Smooth muscle cell (in vitro differentiated cells): ENCODE results near the gene MYOZ3. TPM values are rescaled to one million over a fixed set of nuclear protein-coding genes. Genes with fewer than 3 reads are reported as not detected.

Source experiments
- DNase-seq: peaks from one replicate; lab custom pipeline; 2025; ENCODE audit not compliant: unreplicated experiment; lab: John Stamatoyannopoulos, UW
- H2AFZ ChIP-seq: fragments of 200-600 bp; sonication (generic); 2 replicates; pipeline ENCODE4 v1.6.0; 2016; ENCODE audit warnings: antibody characterized with exemption, low read depth, mild to moderate bottlenecking
- H3F3A ChIP-seq: fragments of 200-600 bp; sonication (generic); 2 replicates; pipeline ENCODE4 v1.6.0; 2017; ENCODE audit warnings: antibody characterized with exemption, low read depth
- H3K27ac ChIP-seq: fragments of 200-600 bp; sonication (generic); 2 replicates; pipeline ENCODE4 v1.5.1; 2016; ENCODE audit warnings: low read depth, mild to moderate bottlenecking
- H3K27me3 ChIP-seq: fragments of 200-600 bp; sonication (generic); 2 replicates; pipeline ENCODE4 v1.6.1; 2016; ENCODE audit warnings: low read depth, mild to moderate bottlenecking
- H3K36me3 ChIP-seq: fragments of 200-600 bp; sonication (generic); 2 replicates; pipeline ENCODE4 v1.5.1; 2016; ENCODE audit warnings: low read depth
- H3K4me1 ChIP-seq: fragments of 200-600 bp; sonication (generic); 2 replicates; pipeline ENCODE4 v1.5.1; 2016; ENCODE audit warnings: low read depth
- H3K4me2 ChIP-seq: fragments of 200-600 bp; sonication (generic); 2 replicates; pipeline ENCODE4 v1.6.0; 2016; ENCODE audit warnings: mild to moderate bottlenecking
- H3K4me3 ChIP-seq: fragments of 200-600 bp; sonication (generic); 2 replicates; pipeline ENCODE4 v1.5.1; 2016; ENCODE audit warnings: mild to moderate bottlenecking
- H3K79me2 ChIP-seq: fragments of 200-600 bp; sonication (generic); 2 replicates; pipeline ENCODE4 v1.6.0; 2016; ENCODE audit warnings: low read depth, mild to moderate bottlenecking
- H3K9ac ChIP-seq: fragments of 200-600 bp; sonication (generic); 2 replicates; pipeline ENCODE4 v1.6.0; 2016; ENCODE audit warnings: low read depth
- H3K9me3 ChIP-seq: fragments of 200-600 bp; sonication (generic); replicated peaks from 2 replicates; pipeline ENCODE4 v1.5.1; 2016; ENCODE audit warnings: low read depth
- H4K20me1 ChIP-seq: fragments of 200-600 bp; sonication (generic); 2 replicates; pipeline ENCODE4 v1.6.0; 2016; ENCODE audit warnings: low read depth
- CTCF ChIP-seq: fragments of 200-600 bp; sonication (generic); IDR thresholded peaks from 2 replicates; pipeline ENCODE4 v1.5.1; 2017; ENCODE audit warnings: borderline replicate concordance, mild to moderate bottlenecking, antibody characterized with exemption; ENCODE audit not compliant: insufficient read depth, poor library complexity, severe bottlenecking
- WGBS: methylation state at CpG from one replicate; pipeline ENCODE4 v1.1.7; 2016; ENCODE audit warnings: low lambda C conversion rate; 5-methylcytosine and 5-hydroxymethylcytosine counted together
- polyA plus RNA-seq: library from polyadenylated mRNA; unstranded; fragments of >200 nt; fragmentation: Nextera tagmentation; extraction: Ambion mirVana; gene quantifications from 2 replicates; pipeline ENCODE4 v1.2.1, GENCODE V29; 2016
- total RNA-seq: library from RNA; depleted of rRNA; stranded (reverse); fragments of >200 nt; gene quantifications from 2 replicates; pipeline ENCODE4 v1.2.3, GENCODE V29; 2014

Gene MYOZ3
- total and polyA plus RNA-seq, 2 experiments from 2014 or later: 6.4 to 7.9 TPM

DNA sequence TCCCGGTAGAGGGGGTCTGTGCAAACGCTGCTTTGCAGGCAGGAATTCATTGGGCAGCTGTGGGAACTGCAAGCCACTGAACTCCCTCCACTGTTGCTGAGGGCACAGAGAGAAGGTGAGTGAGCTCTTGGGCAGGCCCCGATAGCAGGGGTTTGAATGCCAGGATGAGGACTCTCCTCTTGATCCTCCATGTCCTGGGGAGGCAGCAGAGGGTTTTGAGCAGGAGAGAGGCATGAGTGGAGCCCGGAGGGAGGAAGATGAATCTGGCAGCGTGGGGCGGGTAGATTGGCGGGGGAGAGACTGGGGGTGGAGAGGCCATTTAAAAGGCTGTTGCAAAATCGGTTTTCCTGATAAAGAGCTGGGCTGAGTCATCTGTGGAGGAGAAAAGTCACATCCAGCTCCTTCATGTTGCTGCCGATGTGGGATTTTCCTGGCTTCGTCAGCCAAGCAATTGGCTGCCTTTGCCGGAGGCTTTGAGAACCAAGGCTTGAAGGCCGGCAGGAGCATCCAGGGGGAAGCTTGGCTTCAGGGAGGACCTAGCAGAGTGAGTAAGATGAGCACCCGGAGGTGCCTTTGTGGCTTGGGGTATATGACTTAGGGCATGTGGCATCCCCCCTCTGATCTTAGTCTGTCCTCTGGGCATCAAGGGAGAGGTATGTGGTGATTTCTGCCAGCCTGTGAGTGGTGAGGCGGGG, 20.6 kb upstream of the MYOZ3 start, which contains the start of gene SYNPO:
SYNPO (plus strand) TSS at position 350 of the 695 bp plus-strand sequence. CDS start 7,616 bp downstream, outside the sequence.
- Histone ChIP-seq H3K79me2 (peaks cover 43% of the 10 kb centered on the region), H3K4me1 (peaks cover 68% of the 10 kb centered on the region), H3K4me3 (peak within 1 kb of the TSS; percentile 51), H3K27me3 (no peaks in the 10 kb centered on the region), H3F3A (peaks cover 69% of the 10 kb centered on the region), H3K9ac (peak within 1 kb of the TSS; percentile 75), H3K27ac (peak within 1 kb of the TSS; percentile 96), H3K4me2 (peak within 1 kb of the TSS; percentile 76), H2AFZ (no peak within 1 kb of the TSS), H3K36me3 (no peaks in the 10 kb centered on the region), H4K20me1 (peaks cover 33% of the 10 kb centered on the region), H3K9me3 (no peaks in the 10 kb centered on the region)
- TF ChIP-seq CTCF: no peak
- whole genome bisulfite sequencing: 12% methylated on average over 14 of the region's 14 CpGs
- peak; percentile 35 for DNase-seq

DNA sequence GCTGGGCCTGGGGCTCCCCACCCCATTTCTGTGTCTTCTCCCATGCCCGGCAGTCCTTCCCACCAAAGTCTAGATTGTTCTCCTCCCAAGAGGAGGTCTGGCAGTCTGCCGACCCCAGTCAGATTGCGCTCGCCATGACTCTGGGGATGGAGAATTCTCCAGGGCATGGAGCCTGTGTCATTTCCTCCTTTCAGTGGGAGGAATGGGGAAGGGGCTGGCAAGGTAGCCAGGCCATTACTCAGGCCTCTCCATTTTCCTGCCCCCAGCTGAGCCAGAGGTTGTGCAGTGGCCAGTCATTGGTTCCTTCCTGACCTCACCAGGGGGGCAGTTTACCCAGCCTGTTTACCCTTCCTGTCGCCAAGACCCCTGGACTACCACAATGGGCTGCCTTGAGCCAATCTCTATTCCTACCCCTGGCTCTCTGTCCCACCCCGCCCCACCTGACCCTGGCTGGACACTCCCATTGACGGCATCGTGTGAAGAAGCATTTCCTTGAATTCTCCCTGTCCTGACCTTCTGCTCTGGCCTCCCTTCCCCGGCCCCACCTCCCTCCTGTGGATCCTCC, 20.0 kb upstream of the MYOZ3 start:
- Histone ChIP-seq H3K36me3 (no peaks in the 10 kb centered on the region), H3K79me2 (peaks cover 50% of the 10 kb centered on the region), H3K4me1 (peaks cover 71% of the 10 kb centered on the region), H2AFZ (no peak overlapping the region), H3F3A (peaks cover 75% of the 10 kb centered on the region), H3K27me3 (no peaks in the 10 kb centered on the region), H3K27ac (peak overlapping the region; percentile 96), H3K9ac (peak overlapping the region; percentile 75), H3K9me3 (no peaks in the 10 kb centered on the region), H4K20me1 (peaks cover 40% of the 10 kb centered on the region), H3K4me2 (peak overlapping the region; percentile 76), H3K4me3 (peak overlapping the region; percentile 51)
- 29% methylated on average over 9 of the region's 9 CpGs for WGBS
- TF ChIP-seq CTCF: no peak
- DNase-seq: no peak

- no peaks in the 10 kb centered on the region for H3K36me3 ChIP-seq
- peaks cover 59% of the 10 kb centered on the region for H3K79me2 ChIP-seq
- no peak for TF ChIP-seq CTCF
- H3K4me3 ChIP-seq: peak overlapping the region; percentile 51
- H3K4me2 ChIP-seq: peak overlapping the region; percentile 76
- H3F3A ChIP-seq: peaks cover 70% of the 10 kb centered on the region
- WGBS: 70% methylated on average over 5 of the region's 5 CpGs
- peak overlapping the region; percentile 75 for H3K9ac ChIP-seq
- no peaks in the 10 kb centered on the region for H3K9me3 ChIP-seq
- no peaks in the 10 kb centered on the region for H3K27me3 ChIP-seq
- H4K20me1 ChIP-seq: peaks cover 45% of the 10 kb centered on the region
- H3K27ac ChIP-seq: peak overlapping the region; percentile 96
- peaks cover 67% of the 10 kb centered on the region for H3K4me1 ChIP-seq
- no peak for DNase-seq
- H2AFZ ChIP-seq: no peak overlapping the region
Observed at GRCh38 chr5:150641824-150642566, 19.1 kb upstream of the MYOZ3 start.
